HepG2 (cell line): ENCODE results near the gene TTC6. TPM values are rescaled to one million over a fixed set of nuclear protein-coding genes. Genes with fewer than 3 reads are reported as not detected.

Experiments used
- EHMT2 ChIP-seq: fragments of 200-600 bp; sonication (generic); IDR thresholded peaks from 2 replicates; pipeline ENCODE4 v1.7.0; 2017; ENCODE audit warnings: antibody characterized with exemption, low read depth, low read length, borderline replicate concordance
- MED1 ChIP-seq: sonication (generic); formaldehyde crosslinking; IDR thresholded peaks from 2 replicates; pipeline ENCODE4 v1.4.0; 2020; ENCODE audit warnings: missing genetic modification reagents
- MED13 ChIP-seq: sonication (generic); formaldehyde crosslinking; IDR thresholded peaks from 2 replicates; pipeline ENCODE4 v1.5.0; 2020; ENCODE audit warnings: missing genetic modification reagents
- POGZ ChIP-seq: sonication (generic); formaldehyde crosslinking; IDR thresholded peaks from 2 replicates; pipeline ENCODE4 v1.4.0; 2020; ENCODE audit warnings: mild to moderate bottlenecking, missing genetic modification reagents
- RFXAP ChIP-seq: sonication (generic); formaldehyde crosslinking; IDR thresholded peaks from 2 replicates; pipeline ENCODE4 v1.4.0; 2020; ENCODE audit warnings: missing genetic modification reagents, borderline replicate concordance
- STAG1 ChIP-seq: sonication (generic); formaldehyde crosslinking; IDR thresholded peaks from 2 replicates; pipeline ENCODE4 v1.4.0; 2020; ENCODE audit warnings: missing genetic modification reagents
- ZBTB42 ChIP-seq: sonication (generic); formaldehyde crosslinking; IDR thresholded peaks from 2 replicates; pipeline ENCODE4 v1.5.0; 2020; ENCODE audit warnings: mild to moderate bottlenecking, missing genetic modification reagents
- ZNF280B ChIP-seq: sonication (generic); formaldehyde crosslinking; IDR thresholded peaks from 2 replicates; pipeline ENCODE4 v1.5.0; 2020; ENCODE audit warnings: missing genetic modification reagents, mild to moderate bottlenecking, borderline replicate concordance
- ZNF687 ChIP-seq: sonication (generic); formaldehyde crosslinking; IDR thresholded peaks from 2 replicates; pipeline ENCODE4 v1.5.1; 2020; ENCODE audit warnings: mild to moderate bottlenecking, missing genetic modification reagents, moderate library complexity
- polyA plus RNA-seq, 8 experiments: library from polyadenylated mRNA; depleted of rRNA in 3 of 8; stranded (reverse) in 7 of 8; unstranded in 1 of 8; fragments of >200 nt; fragmentation: Illumina TruSeq in 4 of 8; extraction: Trizol in 4 of 8; gene quantifications; 2 replicates each; pipeline versions ENCODE4 v1.2.1 to v1.2.3, GENCODE V29; 2011 to 2016; ENCODE audit warnings: low read depth in 4 of 8, missing spikeins in 1 of 8, mixed read lengths in 1 of 8; ENCODE audit not compliant: insufficient read depth in 1 of 8
- total RNA-seq, 5 experiments: library from RNA; depleted of rRNA; stranded (reverse); fragments of >200 nt; fragmentation: Illumina TruSeq; extraction: Trizol; gene quantifications; 2 replicates each; pipeline ENCODE4 v1.2.3, GENCODE V29; 2016; ENCODE audit warnings: low read depth in 1 of 5

Gene TTC6
- total and polyA plus RNA-seq, 2 of the 13 experiments (the other 11 are each of a cell fraction or from before 2014, with no cell fraction given): 9.3 to 27.4 TPM

- peak; percentile 21; the same call in 1 of the 2 replicates for TF ChIP-seq STAG1 (CRISPR knock-in tag)
- 0 out of 2 replicates have a peak, but pooled peaks have one; percentile 58 for TF ChIP-seq POGZ (CRISPR knock-in tag)
- TF ChIP-seq RFXAP: 0 out of 2 replicates have a peak, but pooled peaks have one; percentile 21
- 0 out of 2 replicates have a peak, but pooled peaks have one; percentile 6 for TF ChIP-seq ZNF280B
- peak; percentile 28; the same call in 1 of the 2 replicates for TF ChIP-seq ZNF687
- 0 out of 2 replicates have a peak, but pooled peaks have one; percentile 65 for TF ChIP-seq MED13
- TF ChIP-seq EHMT2: peak; percentile 60; the same call in 1 of the 2 replicates
- TF ChIP-seq ZBTB42 (CRISPR knock-in tag): no peak
- TF ChIP-seq MED1 (CRISPR knock-in tag): peak; percentile 30; the same call in 1 of the 2 replicates
Measured at GRCh38 chr14:37597538-37597913, 2.1 kb downstream of the TTC6 start (continued).
